ENCODE data around the gene MYRF.

- TF ChIP-seq CTCF (IDR thresholded peaks at IDR 0.05): no peak
- TF ChIP-seq POLR2A (IDR thresholded peaks at IDR 0.05): no peak
These were observed 42.9 kb upstream of the MYRF start for GRCh38 chr11:61709572-61709971.
